ENCODE data around the gene PLXDC2. TPM values are rescaled to one million over a fixed set of nuclear protein-coding genes. Genes with fewer than 3 reads are reported as not detected.

The PLXDC2 gene
- total RNA-seq, 1 experiment from 2014 or later: 38.7 TPM

- Histone ChIP-seq H3K4ac (ENCODE audit: low read depth, low read length) (no peak overlapping the region), H3K4me2 (ENCODE audit: insufficient read depth, insufficient read length, low read length) (no peak overlapping the region), H3K4me1 (ENCODE audit: insufficient read depth, low read length) (peaks cover 7% of the 10 kb centered on the region; the same call in 1 of the 2 replicates), H3K9ac (ENCODE audit: extremely low read depth, insufficient read length, low read length) (no peak overlapping the region), H3K23ac (ENCODE audit: insufficient read length, low read depth, low read length) (no peak overlapping the region), H3K14ac (ENCODE audit: insufficient read depth, low read length) (no peak overlapping the region), H2AFZ (ENCODE audit: low read length) (no peak overlapping the region), H3K56ac (ENCODE audit: insufficient read length, low read depth, low read length) (no peak overlapping the region), H3K79me1 (ENCODE audit: insufficient read depth, low read depth, low read length, poor library complexity, severe bottlenecking) (peaks cover 5% of the 10 kb centered on the region), H3K27ac (ENCODE audit: insufficient read length, low read depth, low read length) (no peak overlapping the region), H2BK120ac (ENCODE audit: low read depth, low read length, poor library complexity, severe bottlenecking) (no peak overlapping the region), H4K20me1 (ENCODE audit: control insufficient read depth, insufficient read depth, insufficient read length) (no peaks in the 10 kb centered on the region), H2AK5ac (ENCODE audit: insufficient read length, low read length) (no peak overlapping the region), H4K91ac (ENCODE audit: insufficient read length, low read depth, low read length) (no peak overlapping the region), H3K23me2 (ENCODE audit: insufficient read length, low read depth, low read length, poor library complexity, severe bottlenecking) (no peaks in the 10 kb centered on the region), H3K27me3 (ENCODE audit: insufficient read depth, low read length) (no peaks in the 10 kb centered on the region), H3T11ph (ENCODE audit: low read length) (no peak overlapping the region), H2BK12ac (ENCODE audit: insufficient read length, low read depth, low read length) (no peak overlapping the region), H2BK20ac (ENCODE audit: low read depth, low read length, poor library complexity, severe bottlenecking) (no peak overlapping the region), H4K5ac (ENCODE audit: insufficient read length, low read depth, low read length) (no peak overlapping the region), H3K9me3 (ENCODE audit: control insufficient read depth, low read depth, low read length) (no peaks in the 10 kb centered on the region), H2BK5ac (ENCODE audit: insufficient read length, low read length) (no peak overlapping the region), H3K79me2 (ENCODE audit: insufficient read depth, low read length) (peaks cover 25% of the 10 kb centered on the region; the same call in 1 of the 2 replicates), H4K8ac (replicated peaks; ENCODE audit: insufficient read length, low read depth, low read length) (no peak overlapping the region), H2BK15ac (ENCODE audit: low read depth, low read length) (no peak overlapping the region), H3K18ac (ENCODE audit: insufficient read length, low read depth, low read length) (no peak overlapping the region)
- Mint-ChIP-seq H3K27ac (no peak overlapping the region), H3K36me3 (ENCODE audit: insufficient read depth in 1 of 3, low read depth in 3 of 3) (peaks cover 8 to 15% (median 11%) of the 10 kb centered on the region in 3 experiments), H3K4me1 (peaks cover 68 to 70% of the 10 kb centered on the region in 2 experiments), H3K27me3 (ENCODE audit: low read depth) (no peaks in the 10 kb centered on the region), H3K9me3 (no peaks in the 10 kb centered on the region; a peak in 1 of 5 replicates), H3K4me3 (no peak overlapping the region)
- TF ChIP-seq CTCF (conservative IDR thresholded peaks at IDR 0.05): no peak
- no CpG with 5 or more reads among the region's 2 CpGs for WGBS (ENCODE audit: extremely low coverage, insufficient read length, low lambda C conversion rate)
- no peak for DNase-seq
These were observed 9.5 kb downstream of the PLXDC2 start for GRCh38 chr10:19825700-19826099.

Data from H9 (cell line).